ENCODE measurements around the gene USF3. TPM values are rescaled to one million over a fixed set of nuclear protein-coding genes. Genes with fewer than 3 reads are reported as not detected.

USF3 gene
- total and polyA plus RNA-seq, 2 donors (not counting 1 experiment from before 2014, with no cell fraction given) = 9.8 to 38.9 TPM

- WGBS (ENCODE audit: insufficient coverage) = no CpG with 5 or more reads among the region's 3 CpGs
Observed at GRCh38 chr3:113684271-113684819, 12.1 kb downstream of the USF3 start.

More at GRCh38 chr3:113684271-113684819, 12.1 kb downstream of the USF3 start:
- peaks cover 17% of the 10 kb centered on the region for H4K20me1 ChIP-seq (ENCODE audit: control insufficient read depth, insufficient read depth, low read length, poor library complexity, severe bottlenecking)
- ChIA-PET POLR2A (interaction anchor here (0.6 kb wide), 1 partner anchor 373 kb away, joined by 4 read pairs; no protein-coding TSS in a partner anchor), CTCF (interaction anchor here (0.6 to 1.0 kb wide), 2 partner anchors 191 to 530 kb away, joined by 3 to 4 read pairs; no protein-coding TSS in a partner anchor)
- H2AFZ ChIP-seq (ENCODE audit: insufficient read depth, low read depth, low read length, poor library complexity, severe bottlenecking) = no peak overlapping the region
- H3K27me3 Mint-ChIP-seq = no peaks in the 10 kb centered on the region
- no peak for TF ChIP-seq CTCF (IDR thresholded peaks at IDR 0.05)
- no peak for TF ChIP-seq EZH2 (IDR thresholded peaks at IDR 0.05; ENCODE audit: borderline replicate concordance, insufficient read depth, low read depth, low read length, poor library complexity, severe bottlenecking)
- H3K9ac ChIP-seq (ENCODE audit: low read length) = no peak overlapping the region
- peaks cover 33% of the 10 kb centered on the region for H3K4me1 Mint-ChIP-seq
- DNase-seq (no peak), ATAC-seq (ENCODE audit: low read depth) (no peak)
- H3K4me3 Mint-ChIP-seq = no peak overlapping the region
- peaks cover 0 to 11% of the 10 kb centered on the region in 2 experiments for H3K36me3 ChIP-seq (replicated peaks in 1 of 2; ENCODE audit: control extremely low read depth in 1 of 2, control insufficient read depth in 1 of 2, extremely low read depth in 1 of 2, insufficient read depth in 2 of 2, low read length in 1 of 2)
- peaks cover 0 to 17% (median 16%) of the 10 kb centered on the region in 3 donors for H3K9me3 ChIP-seq (ENCODE audit: control extremely low read depth in 1 of 3, control insufficient read depth in 2 of 3, insufficient read depth in 1 of 3, low read length in 2 of 3)
- peaks cover 12% of the 10 kb centered on the region for H3K9me3 Mint-ChIP-seq (ENCODE audit: insufficient read depth)
- no peak overlapping the region for H3K4me3 ChIP-seq (ENCODE audit: control extremely low read depth in 1 of 5, extremely low read depth in 1 of 5, insufficient read depth in 1 of 5, low read depth in 2 of 5, low read length in 4 of 5)
- no peak overlapping the region for H3K27ac ChIP-seq (ENCODE audit: low read length in 2 of 2)
- peak overlapping the region; percentile 38 for H3K27ac Mint-ChIP-seq
- H3K79me2 ChIP-seq (ENCODE audit: control insufficient read depth, insufficient read depth, low read length) = peaks cover 82% of the 10 kb centered on the region
- no peak overlapping the region for H3K4me2 ChIP-seq (replicated peaks; ENCODE audit: low read depth, low read length, poor library complexity, severe bottlenecking)
- intact Hi-C loops (cut with micrococcal nuclease) = no loop called here
- peaks cover 0 to 4% of the 10 kb centered on the region in 2 donors for H3K4me1 ChIP-seq (ENCODE audit: control insufficient read depth in 2 of 2, insufficient read depth in 2 of 2, low read length in 2 of 2)
- H3K27me3 ChIP-seq (replicated peaks in 1 of 4; ENCODE audit: control extremely low read depth in 1 of 4, control insufficient read depth in 3 of 4, insufficient read depth in 4 of 4, low read length in 3 of 4) = no peaks in the 10 kb centered on the region
